B cell (primary cell): ENCODE measurements around the gene ANKRD2.

Experiments used
- CTCF ChIP-seq: fragments of 200-600 bp; IDR thresholded peaks from one replicate; pipeline ENCODE4 v1.8.0; 2022; ENCODE audit warnings: antibody characterized with exemption, mild to moderate bottlenecking
- EZH2 ChIP-seq: IDR thresholded peaks from 2 replicates; pipeline ENCODE4 v1.6.1; 2012; ENCODE audit warnings: borderline replicate concordance, low read depth, mild to moderate bottlenecking, moderate library complexity, low read length; ENCODE audit not compliant: insufficient read depth, poor library complexity, severe bottlenecking

GRCh38 chr10:97584798-97585438 is 12.3 kb downstream of the ANKRD2 start:
- TF ChIP-seq CTCF = no peak
- no peak for TF ChIP-seq EZH2
